ENCODE results near the gene KCNQ1OT1.

Gene KCNQ1OT1

DNA sequence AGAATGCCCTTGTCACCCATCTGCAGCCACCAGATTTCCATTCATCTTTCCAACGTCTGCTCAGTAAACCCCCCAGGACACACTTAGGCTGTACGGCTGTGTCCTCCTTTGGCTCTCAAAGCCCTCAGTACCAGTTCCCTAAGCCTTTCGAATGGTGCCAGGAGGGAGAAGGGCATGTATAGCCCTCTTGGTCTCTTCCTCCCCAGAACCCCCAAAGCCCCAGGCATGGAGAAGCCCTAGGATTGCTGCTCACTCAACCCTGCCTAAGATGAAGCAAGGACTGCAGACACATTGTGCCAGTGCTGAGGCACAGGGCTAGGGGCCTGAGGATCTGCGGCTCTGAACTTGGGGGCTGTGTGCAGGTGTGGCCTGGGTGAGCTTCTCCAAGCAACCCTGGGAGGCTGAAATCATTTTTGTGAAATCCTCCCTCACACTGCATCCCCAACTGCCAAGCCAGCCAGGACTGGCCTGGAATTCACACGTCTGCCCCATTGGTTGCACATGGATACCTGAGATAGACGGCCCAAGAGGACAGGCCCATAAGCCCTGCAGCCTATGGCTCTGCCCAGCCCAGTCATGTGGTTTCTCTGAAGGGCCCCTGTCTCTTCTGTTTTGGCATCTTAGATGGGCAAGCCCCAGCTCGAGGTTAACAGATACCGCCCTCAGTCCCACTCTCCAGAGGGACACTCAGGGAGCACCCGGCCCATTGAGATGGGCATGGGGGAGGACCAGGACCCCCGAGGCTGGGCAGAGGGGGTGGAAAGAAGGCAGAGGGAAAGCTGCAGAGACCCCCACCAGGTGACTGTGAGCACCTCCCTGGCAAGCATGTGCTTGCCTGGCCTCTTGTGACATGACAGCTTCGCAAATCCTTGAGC lies 34.0 kb downstream of the KCNQ1OT1 start:
- DNase-seq: no peak

DNA sequence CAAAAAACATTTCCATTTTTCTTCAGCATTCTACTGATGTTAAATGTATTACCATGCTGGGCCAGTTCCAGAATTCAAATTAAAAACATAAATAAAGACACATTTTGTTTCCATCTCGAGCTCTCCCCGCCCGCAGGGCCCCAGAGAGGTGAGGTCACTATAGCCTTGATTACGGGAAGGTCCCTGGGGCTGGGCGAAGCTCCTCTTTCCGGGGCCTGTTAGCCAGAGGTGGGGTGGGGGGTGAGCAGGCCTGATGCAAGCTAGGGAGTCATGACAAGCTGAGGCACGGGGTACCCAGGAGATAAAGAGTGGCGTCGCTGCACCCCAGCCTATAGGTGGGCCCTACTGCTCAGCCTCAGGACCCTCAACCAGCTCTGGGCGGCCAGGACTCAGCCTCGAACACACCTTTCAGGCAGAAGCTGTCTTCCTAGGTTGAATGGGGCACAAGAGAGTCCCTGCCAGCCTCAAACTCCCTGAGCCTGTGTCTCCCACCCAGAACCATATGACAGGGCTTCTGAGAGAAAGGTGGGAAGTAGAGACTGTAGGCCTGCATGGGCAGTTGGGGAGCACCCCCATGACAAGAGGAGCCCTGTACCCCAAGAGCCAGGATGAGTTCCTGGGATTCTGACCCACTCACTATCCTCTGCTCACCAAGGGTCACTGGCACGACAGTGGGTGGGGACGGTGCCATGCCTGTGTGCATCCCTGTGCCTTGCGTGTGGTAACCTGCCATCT lies 34.8 kb downstream of the KCNQ1OT1 start:
- no peak for DNase-seq

DNA sequence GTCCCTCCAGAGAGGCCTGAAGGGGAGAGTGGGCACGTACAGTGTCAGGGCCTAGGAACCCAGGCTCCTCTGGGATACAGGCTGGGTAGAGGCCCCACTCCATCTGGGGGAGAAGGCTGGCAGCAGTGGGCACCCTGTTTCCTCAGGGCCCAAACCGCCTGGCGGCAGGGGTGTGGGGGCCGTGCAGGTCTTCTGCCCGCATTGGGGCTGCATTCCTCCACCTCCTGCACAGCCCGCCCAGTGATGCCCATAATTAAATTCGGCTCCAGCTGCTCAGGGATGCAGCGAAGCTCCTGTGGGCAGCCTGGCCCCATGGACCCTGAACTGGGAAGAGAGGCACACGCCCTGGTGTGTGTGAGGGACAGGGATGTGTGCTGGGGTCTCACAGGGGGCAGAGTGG lies 35.4 kb downstream of the KCNQ1OT1 start:
- no peak for DNase-seq

DNA sequence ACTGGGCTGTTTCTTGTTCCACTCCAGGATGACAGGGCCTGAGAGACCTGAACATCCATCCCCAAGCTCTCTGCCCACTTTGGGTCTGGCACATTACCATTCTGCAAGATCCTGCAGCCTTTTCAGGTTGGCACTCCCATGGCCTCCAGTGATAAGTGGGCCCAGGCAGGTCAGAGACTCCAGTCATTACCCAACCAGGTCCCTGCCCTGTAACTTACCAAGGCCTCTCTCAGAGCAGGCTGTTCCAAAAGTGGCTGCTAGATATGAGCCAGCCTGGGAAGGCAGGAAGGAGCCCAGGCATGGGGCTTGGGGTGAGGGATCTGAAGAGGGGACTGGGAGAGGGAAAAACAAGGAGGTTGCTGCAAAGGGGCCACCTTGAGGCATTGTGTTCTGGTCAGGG lies 35.9 kb downstream of the KCNQ1OT1 start:
- DNase-seq: no peak

DNA sequence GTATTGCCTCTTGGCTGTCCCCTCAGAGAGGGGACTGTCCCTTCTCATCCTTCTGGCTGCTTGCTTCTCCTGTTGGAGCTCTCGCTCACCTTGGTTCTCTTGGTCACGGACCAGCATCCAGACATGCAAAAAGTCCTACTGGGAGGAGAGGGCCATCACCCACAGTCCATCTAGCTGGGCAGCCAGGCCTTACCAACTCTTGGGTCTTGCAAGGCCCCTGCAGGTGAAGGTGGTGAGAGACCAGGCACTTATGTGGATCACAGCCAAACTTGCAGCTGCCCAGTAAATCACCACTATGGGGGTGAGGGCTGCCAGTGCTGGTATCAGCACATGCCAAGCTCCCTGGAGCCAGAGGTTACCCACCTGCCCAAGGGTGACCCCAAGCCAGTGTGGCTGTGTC lies 36.3 kb downstream of the KCNQ1OT1 start:
- no peak for DNase-seq

DNA sequence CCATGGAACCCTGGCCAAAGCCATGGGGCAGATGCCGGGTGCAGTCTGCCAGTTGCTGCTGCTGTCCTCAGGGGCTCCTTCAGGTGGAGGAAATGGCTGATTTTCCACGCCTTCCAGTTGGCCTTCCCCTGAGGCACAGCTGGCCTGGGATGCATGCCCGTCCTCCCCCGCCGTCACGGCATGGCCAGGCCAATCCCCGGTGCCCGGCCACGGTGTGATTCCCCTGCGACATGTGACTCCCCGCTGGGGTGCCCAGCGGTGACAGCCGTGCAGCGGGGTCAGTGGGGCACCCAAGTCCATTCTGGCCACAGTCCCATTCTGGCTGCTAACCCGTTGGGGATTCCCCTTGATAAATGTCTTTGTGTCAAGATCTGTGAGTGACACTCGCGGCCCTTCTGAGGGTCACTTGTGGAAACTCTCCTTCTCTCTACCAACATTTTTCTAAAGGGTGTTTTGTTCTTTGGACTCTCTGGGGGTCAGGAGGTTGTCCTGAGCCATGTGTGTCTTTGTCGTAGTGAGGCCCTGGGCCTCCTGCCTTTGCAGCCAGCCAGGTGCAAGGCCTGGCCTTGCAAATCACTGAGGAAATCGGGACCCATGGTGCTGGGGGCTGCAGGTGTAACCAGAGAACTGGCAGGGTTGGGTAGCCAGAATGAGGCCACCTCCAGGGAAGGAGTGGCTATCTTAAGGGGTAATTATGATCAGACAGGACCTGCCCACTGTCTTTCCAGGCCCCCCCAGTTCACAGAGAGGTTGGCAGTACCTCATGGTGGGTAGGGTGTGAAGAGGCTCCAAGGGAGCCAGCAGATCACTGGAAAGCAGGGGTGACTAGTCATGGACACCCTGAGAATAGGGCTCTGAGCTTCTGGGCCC lies 37.1 kb downstream of the KCNQ1OT1 start:
- no peak for DNase-seq

DNA sequence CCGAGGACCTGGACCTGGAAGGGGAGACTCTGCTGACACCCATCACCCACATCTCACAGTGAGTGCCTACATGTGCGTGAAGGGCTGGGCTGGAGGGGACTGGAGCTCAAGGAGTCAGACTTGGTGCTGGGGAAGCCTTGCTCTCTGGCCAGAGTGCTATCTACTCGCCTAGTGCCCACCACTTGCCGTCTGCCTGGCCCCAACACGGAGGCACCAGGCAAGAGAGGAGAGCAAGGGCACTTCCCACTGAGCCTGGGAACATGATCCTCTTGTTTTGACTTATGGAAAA lies 37.8 kb downstream of the KCNQ1OT1 start:
- DNase-seq: no peak

DNA sequence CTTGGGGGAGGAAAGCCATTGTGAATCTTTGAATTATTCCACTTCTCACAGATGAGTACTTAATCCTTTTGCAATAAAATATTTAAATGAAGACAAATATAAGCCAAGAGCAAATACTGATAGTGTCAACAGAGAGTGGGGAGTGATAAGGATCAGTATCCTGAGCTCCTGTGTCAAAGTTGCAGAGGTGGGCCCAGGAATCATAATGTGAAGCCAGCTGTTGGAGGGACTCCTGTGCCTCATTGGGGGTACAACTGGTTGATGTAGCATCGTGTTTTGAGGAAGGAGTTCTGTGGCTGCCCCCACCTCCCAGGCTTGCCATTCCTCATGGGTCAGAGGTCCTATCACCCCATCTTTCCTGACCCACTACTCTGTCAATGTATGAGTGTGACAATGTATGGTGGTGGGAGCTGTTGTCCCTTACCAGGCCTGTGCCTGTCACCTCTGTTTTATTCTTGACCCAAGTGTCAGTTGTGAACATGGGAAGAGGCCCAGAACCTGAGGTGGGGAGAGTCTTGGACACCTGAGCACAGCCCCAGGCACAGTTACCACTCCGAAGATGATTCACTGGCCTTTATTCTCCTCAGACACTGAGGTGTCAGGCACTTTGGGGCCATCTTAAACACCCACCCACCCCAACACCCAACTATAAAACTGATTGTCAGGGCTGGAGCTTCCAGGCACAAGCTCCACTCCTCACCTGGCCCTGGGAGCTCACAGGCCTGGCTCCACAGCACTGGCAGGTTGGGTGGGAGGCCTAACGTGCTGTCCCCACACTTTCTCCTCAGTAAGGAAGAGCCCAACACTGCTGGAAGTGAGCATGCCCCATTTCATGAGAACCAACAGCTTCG lies 38.4 kb downstream of the KCNQ1OT1 start:
- no peak for DNase-seq

DNA sequence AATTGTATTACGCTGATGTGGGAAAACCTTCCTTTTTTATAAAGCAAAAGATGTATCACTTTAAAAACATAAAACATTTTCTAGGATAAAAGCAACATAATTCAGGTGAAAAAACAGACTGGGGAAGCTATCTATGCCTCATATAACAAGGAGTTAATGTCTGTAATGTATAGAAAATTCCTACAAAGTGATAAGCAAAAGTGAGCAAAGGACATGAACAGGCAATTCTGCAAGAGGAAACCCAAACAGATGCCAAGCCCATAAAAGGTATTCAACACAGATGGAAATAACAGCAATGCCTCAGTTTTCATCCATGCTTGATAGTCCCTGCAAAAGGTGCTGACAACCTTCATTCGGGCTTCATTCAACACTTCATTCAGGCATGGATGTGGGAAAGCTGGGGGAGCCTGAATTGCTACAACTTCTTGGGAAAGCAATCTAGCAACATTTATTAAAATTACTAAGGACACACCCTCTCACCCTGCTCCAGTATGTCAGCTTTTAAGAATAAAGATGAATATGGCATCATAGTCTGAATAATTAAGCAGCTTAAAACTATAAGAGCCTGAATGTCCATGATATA lies 39.3 kb downstream of the KCNQ1OT1 start:
- DNase-seq: no peak

DNA sequence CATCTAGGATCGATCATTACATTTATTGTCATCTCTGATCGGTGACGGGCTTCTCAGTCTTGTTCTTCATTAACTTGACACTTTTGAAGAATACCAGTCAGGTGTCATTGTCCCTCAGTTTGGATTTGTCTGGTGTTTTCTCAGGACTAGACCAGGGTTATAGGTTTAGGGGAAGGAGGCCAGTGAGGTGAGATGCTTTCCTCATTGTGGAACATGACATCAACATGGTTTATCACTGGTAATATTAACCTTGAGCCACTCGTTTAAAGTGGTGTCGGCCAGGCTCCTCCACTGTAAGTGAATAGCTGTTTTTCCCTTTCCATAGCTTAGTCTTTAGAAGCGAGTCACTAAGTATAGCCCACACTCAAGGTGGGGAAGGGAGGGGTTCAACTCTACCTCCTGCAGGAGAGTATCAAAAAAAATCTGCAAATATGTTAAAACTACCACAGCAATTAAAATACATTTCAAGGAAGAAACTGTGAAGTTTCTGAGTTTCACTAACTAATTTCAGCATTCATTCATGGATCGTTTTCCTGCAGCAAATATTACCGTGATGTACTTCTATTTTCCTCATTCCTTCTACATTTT lies 42.0 kb downstream of the KCNQ1OT1 start:
- DNase-seq: no peak

DNA sequence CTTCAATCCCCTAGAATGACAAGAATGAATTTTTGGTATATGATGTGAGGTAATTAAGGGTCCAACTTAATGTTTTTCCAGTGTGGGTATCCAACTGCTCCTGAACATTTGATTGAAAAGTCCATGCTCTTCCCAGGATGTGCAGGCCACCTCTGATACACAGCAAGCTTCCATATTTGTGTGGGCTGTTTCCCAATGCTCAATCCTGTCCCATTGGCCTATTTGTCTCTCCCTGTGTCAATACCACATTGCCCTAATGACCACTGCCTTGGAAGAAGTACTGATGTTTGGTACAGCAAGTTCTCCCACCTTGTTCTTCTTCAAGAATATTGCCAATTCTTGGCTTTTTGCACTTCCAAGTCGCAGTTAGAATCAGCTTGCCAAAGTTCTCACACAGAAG lies 42.9 kb downstream of the KCNQ1OT1 start:
- no peak for DNase-seq

DNA sequence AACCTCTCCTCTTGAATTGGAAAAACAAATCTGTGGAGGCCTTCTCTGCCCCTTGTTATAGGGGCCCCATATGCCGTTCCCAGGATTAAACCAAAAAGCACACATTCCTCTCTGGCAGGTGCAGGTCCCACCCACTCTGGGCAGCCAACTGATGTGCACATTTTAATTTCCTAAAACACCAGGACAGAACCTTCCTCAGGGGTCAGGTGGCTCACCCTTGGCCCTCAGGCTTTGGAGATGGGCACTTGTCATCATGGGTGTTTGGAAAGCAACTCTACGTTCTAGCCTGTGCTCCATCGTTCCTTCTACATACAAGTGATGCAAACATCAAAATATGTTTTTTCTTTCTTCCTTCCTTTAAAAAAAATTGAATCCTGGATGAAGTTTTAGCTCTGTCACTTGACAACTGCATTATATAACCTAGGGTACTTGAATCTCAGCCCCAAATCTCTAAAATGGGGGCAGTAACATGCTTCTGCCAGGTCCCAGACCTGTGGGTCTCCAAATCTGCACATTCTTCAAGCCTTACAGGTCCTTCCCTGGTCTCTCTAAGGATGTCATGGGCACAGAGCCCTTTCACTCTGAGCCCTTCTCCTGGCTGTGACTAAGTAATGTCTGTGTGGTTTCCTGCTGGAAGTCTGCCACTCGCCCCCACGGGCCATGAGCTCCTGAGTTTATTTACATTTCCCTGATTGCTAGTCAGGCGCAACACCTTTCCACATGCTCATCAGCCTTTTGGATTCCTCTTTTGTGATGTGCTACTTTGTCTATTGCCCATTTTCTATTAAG lies 43.8 kb downstream of the KCNQ1OT1 start:
- DNase-seq: no peak

DNA sequence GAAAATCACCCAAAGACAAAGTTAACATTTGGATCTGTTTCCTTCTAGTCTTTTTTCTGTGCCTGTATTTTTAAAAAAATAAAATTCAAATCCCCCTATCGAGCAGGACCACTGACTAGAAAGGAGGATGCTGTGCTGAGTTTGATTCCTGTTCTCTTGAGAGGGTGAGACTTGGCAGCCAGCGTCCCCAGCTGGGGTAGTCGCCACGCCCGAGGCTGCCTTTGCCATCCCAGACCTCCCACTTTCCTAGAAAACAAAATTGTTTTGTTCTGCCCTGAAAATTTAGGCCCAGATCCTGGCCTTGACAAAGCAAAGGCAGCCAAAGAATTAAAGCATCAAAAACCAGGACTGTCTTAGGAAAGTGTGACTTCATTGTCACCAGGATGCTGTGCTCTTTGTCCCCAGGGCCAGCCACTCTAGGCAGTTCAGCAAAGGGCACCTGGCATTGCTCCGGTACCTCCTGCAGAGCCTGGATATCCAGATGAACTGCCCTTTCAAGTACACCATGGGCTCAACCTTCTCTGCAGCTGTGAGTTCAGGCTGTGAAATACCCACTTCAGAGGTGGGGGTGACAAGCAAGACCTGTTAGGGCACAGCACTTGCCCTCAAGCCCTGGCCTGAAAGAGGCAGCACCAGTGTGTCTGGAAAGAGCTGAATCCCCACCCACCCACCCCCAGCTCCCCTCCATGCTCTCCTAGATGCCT lies 44.6 kb downstream of the KCNQ1OT1 start:
- DNase-seq: no peak

DNA sequence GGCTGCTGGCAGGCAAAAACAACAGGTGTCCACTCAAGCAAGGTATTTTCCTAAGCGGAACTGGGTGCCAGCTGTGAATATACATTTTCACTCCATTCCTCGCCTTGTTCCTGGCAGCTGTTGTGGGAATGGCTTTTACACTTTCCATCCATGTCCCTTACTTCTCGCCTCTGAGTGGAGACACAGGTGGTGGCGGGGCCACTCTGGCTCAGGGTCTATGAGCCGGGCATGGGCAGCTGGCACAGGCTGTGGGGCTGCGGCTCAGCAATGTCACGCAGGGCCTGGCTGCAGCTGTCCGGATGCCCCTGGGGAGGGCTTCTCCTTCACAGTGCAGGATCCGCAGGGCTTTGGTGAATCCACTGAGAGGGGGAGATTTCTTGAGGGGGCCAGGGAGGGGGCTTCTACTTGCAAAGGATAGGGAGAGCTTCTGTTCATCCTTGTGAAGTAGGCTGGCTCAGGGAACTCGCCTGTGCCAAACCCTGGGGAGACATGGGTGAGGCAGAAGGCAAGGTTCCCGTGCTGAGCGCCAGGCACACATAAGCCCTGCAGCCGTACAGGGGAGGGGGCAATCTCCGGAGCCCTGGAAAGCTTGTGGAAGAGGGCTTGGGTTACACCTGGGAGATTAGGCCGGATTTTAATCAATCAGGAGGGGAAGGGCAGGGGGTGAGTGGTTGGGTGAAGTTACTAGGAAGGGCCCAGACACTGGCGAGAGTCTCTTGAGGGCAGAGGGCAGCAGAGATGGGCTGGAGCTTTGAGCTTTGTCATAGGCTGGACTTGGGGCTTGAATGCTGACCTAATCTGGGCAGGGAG lies 45.7 kb downstream of the KCNQ1OT1 start:
- no peak for DNase-seq

DNA sequence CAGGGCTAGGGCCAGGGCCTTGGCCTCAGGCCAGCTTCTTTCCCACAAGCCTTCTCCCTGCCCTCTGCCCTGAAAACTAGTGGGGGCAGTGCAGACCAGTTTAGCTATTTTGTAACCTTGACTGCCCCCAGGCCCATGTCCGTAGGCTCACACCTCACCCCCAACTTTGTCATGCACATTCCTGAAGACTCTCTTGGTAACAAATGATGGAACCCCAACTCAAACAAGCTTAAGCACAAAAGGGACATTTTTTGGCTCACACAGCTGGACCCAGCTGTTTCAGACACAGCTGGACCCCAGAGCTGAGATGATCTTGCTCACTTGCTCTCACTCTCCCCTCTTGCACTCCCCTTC lies 46.6 kb downstream of the KCNQ1OT1 start:
- no peak for DNase-seq

DNA sequence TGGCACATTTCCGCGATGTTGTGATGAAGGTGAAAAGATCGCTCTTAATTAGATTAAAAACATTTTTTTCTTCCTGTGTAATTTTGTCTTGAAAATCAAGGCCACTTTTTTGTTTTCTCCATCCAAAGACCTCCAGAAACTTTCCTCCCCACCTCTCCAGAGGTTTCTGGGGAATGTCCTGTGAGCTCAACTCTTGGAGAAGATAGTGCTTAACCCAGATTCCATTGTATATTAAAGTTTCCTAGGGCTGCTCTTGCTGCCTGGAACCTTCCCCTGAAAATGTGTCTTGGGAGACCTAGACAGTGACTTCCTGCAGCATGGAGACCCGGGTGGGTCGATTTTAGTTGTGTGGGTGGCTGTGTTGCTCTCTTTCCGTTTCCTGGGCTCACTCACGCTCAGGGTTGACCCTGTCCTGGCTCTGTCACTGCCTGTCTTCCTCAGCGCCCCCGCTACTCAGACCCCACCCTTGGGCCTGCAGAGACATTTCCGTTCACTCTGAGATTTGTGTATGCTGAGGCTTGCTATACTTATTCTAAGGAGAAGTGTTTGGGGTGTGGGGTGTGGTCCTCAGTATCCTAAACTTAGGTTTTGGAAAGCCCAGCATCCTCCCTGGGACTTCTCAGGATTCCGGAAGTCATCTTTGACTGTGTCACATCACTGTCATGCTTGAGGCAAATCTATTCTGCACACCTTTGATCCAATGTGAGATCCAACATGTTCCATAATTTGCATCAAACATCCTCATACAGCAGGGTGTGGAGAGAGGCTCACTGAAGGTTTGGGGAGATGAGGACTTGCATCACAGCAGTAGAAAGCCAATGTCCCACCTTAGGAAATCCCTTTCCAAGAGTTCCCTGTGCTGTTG lies 47.2 kb downstream of the KCNQ1OT1 start:
- no peak for DNase-seq

DNA sequence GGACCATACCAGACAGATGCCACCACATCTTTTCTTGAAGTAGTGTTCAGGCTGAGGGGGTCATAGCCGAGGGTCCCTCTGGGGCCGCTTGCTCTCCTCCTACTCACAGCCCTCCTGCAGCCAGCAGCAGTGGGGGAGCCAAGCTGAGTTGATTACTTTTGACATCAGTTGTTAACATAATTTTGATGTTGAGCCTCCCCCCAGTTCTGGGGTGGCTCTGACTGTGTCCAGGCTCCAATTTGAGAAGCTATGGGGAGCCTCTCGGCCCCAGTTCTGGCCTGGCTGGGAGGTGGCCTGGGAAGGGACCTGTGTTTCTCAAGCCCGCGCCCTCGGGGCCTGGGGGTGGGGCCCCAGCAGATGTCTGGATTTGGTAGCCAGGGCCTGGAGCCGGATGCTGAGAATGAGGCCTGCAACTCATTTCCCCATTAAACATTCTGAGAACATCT lies 47.9 kb downstream of the KCNQ1OT1 start:
- no peak for DNase-seq

DNA sequence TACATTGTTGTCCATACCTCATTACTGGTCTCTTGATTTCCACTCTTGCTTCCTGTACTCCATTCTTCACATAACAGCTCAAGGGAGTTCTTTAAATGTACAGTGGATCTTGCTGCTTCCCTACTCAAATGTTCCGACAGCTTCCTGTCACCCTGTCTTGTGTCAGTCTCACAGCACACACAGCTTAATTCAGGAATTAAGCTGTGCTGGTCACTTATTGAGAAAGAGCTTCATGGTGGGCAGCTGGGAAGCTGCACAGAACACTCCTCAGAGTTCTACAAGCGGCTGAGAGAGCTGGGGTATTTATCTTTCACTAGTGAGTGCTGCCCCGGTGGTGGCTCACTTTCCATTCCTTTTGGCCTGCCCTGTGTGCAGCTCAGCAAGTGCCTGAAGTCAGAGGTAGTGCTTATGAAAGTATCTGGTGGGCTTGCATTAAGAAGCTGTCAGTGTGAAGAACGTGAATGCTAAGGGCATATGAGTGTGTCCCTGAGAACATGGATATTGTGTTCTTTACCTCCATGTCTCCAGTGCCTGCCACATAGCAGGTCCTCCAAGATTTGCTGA lies 48.7 kb downstream of the KCNQ1OT1 start:
- no peak for DNase-seq
